ENCODE results near the gene DBT.
"Not testable (repeated sequence)": the region's sequence is repeated elsewhere in the genome, so short reads cannot be mapped to it uniquely, and the experiment has no call there.

The DBT gene

GRCh38 chr1:100249537-100250257 is at the start of gene DBT:
Gene DBT, minus strand, starts transcription at chr1:100249834. Its CDS starts 14 bp downstream, at chr1:100249820.
- TF ChIP-seq CTCF (IDR thresholded peaks at IDR 0.05; ENCODE audit: extremely low read depth, missing control alignments): no peak
- DNase-seq (ENCODE audit: low spot score): peak; percentile 93

DNA sequence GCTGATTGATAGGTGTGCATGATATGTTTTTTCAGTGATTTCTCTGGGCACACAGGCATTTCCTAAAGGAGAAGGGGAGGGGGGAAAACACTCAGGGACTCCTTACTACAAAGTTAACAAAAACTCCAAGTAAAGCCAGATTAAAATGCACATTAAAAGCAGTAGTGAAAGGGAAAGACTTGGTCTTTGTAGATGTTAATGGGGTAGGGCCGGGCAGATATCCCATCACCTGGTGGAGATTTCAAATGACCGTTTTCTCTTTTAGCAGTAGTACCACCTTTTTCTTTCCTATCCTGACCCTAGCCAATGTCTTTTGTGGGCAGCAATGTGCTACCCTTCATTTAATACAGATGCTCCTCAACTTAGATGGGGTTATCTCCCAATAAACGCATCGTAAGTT is 48.9 kb upstream of the DBT start:
- no peak for TF ChIP-seq CTCF (IDR thresholded peaks at IDR 0.05; ENCODE audit: extremely low read depth, missing control alignments)
- no peak for DNase-seq (ENCODE audit: low spot score)

DNA sequence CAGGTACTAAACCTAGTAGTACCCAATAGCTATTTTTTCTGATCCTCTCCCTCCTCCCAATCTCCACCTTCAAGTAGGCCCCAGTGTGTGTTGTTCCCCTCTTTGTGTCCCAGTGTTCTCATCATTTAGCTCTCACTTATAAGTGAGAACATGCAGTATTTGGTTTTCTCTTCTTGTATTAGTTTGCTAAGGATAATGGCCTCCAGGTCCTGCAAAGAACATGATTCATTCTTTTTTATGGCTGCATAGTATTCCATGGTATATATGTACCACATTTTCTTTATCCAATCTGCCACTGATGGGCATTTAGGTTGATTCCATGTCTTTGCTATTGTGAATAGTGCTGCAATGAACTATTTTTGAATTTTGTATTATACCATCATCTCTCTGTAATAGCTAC is 47.4 kb upstream of the DBT start:
- DNase-seq (ENCODE audit: low spot score): not testable (repeated sequence)

DNA sequence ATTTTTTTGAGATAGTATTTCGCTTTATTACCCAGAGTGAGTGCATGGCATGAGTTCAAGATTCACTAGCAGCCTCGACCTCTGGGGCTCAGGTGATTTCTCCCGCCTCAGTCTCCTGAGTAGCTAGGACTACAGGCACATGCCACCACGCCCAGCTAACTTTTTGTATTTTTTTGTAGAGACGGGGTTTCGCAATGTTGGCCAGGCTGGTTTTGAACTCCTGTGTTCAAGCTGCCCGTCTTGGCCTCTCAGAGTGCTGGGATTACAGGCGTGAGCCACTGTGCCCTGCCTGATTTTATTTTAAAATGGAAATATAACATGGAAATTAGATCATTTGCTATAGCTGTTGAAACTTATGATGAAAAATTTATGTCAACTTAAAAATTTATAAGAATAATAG is 46.5 kb upstream of the DBT start:
- no peak for DNase-seq (ENCODE audit: low spot score)
- TF ChIP-seq CTCF (IDR thresholded peaks at IDR 0.05; ENCODE audit: extremely low read depth, missing control alignments): no peak

- TF ChIP-seq CTCF (IDR thresholded peaks at IDR 0.05; ENCODE audit: extremely low read depth, missing control alignments): no peak
- DNase-seq (ENCODE audit: low spot score): no peak
Observed at GRCh38 chr1:100292711-100293110, 43.1 kb upstream of the DBT start.

GRCh38 chr1:100290291-100290690 is 40.7 kb upstream of the DBT start:
- DNase-seq (ENCODE audit: low spot score): no peak
- no peak for TF ChIP-seq CTCF (IDR thresholded peaks at IDR 0.05; ENCODE audit: extremely low read depth, missing control alignments)

GRCh38 chr1:100287162-100287561 is 37.5 kb upstream of the DBT start:
- no peak for DNase-seq (ENCODE audit: low spot score)
- TF ChIP-seq CTCF (IDR thresholded peaks at IDR 0.05; ENCODE audit: extremely low read depth, missing control alignments): no peak

DNA sequence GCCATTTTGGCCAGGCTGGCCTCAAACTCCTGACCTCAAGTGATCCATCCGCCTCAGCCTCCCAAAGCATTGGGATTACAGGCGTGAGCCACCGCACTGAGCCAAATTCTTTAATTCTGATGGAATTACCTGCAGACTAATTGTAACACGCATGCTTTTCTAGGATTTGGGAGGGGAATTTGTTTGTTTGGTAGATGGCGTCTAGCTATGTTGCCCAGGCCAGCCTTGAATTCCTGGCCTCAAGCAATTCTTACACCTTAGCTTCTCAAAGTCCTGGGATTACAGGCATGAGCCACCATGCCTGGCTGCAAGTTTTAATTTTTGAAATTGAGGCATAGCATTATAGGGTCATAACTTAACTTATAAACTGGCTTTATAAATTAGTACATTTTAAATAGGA is 35.0 kb upstream of the DBT start:
- no peak for DNase-seq (ENCODE audit: low spot score)
- TF ChIP-seq CTCF (IDR thresholded peaks at IDR 0.05; ENCODE audit: extremely low read depth, missing control alignments): no peak
